Tibial nerve (tissue), 4 donors: Measurements from ENCODE around the gene BICRAL. TPM values are rescaled to one million over a fixed set of nuclear protein-coding genes. Genes with fewer than 3 reads are reported as not detected.

ENCODE experiments used
- DNase-seq, 2 donors: peaks; one replicate each; pipeline ENCODE4 v3.0.0-alpha.2; 2019; ENCODE audit warnings: low spot score in 2 of 2
- H3K27ac ChIP-seq, 4 donors: fragments of 200-600 bp; sonication (generic) in 3 of 4; one replicate each; pipeline ENCODE4 v1.5.1; 2017 to 2019; ENCODE audit warnings: mild to moderate bottlenecking in 1 of 4
- H3K27me3 ChIP-seq, 2 donors: fragments of 200-600 bp; sonication (generic) in 1 of 2; one replicate each; pipeline versions ENCODE4 v1.5.1 to v1.6.0; 2017 to 2019
- H3K36me3 ChIP-seq, 3 donors: fragments of 200-600 bp; sonication (generic); one replicate each; pipeline ENCODE4 v1.5.1; 2018 to 2019
- H3K4me1 ChIP-seq, 4 donors: fragments of 200-600 bp; sonication (generic) in 3 of 4; one replicate each; pipeline ENCODE4 v1.5.1; 2017 to 2019
- H3K4me3 ChIP-seq, 4 donors: fragments of 200-600 bp; sonication (generic) in 3 of 4; one replicate each; pipeline ENCODE4 v1.5.1; 2017 to 2019; ENCODE audit warnings: mild to moderate bottlenecking in 1 of 4, moderate library complexity in 1 of 4
- H3K9me3 ChIP-seq, 4 donors: fragments of 200-600 bp; sonication (generic) in 3 of 4; one replicate each; pipeline ENCODE4 v1.5.1; 2017 to 2019
- CTCF ChIP-seq, 5 experiments: fragments of 200-600 bp in 3 of 5; fragments of 450-650 bp in 2 of 5; sonication (generic) in 3 of 5; IDR thresholded peaks; one replicate each; pipeline ENCODE4 v1.5.1; 2016 to 2019; ENCODE audit warnings: antibody characterized with exemption in 5 of 5, mild to moderate bottlenecking in 3 of 5, moderate library complexity in 2 of 5
- EP300 ChIP-seq, 2 donors: sonication (generic); formaldehyde crosslinking; IDR thresholded peaks; one replicate each; pipeline ENCODE4 v1.6.1; 2017; ENCODE audit warnings: antibody characterized with exemption in 2 of 2, mild to moderate bottlenecking in 1 of 2
- POLR2A ChIP-seq, 2 donors: fragments of 450-650 bp; IDR thresholded peaks; one replicate each; pipeline ENCODE4 v1.6.1; 2017; ENCODE audit warnings: antibody characterized with exemption in 2 of 2, mild to moderate bottlenecking in 2 of 2, moderate library complexity in 2 of 2
- WGBS, 2 donors: methylation state at CpG; one replicate each; pipeline ENCODE4 v1.1.5; 2018; 5-methylcytosine and 5-hydroxymethylcytosine counted together
- total RNA-seq, 4 donors: library from RNA; depleted of rRNA; stranded (reverse); fragments of >200 nt; gene quantifications; one replicate each; pipeline ENCODE4 v1.1.0, GENCODE V29; 2016

Gene BICRAL
- total RNA-seq, 4 donors from 2014 or later = 17.1 to 25.1 (median 23.2) TPM

GRCh38 chr6:42761287-42762067, 20.4 kb upstream of the BICRAL start:
- Histone ChIP-seq H3K36me3 (peaks cover 0 to 29% (median 0%) of the 10 kb centered on the region in 3 donors), H3K27ac (no peak overlapping the region), H3K4me1 (peaks cover 0 to 11% (median 0%) of the 10 kb centered on the region in 4 donors), H3K4me3 (no peak overlapping the region), H3K9me3 (no peaks in the 10 kb centered on the region), H3K27me3 (no peaks in the 10 kb centered on the region)
- no peak for DNase-seq
- 62 to 66% methylated on average over 8 of the region's 8 CpGs for WGBS, 2 donors
- no peak for TF ChIP-seq CTCF (IDR thresholded peaks at IDR 0.05)
- TF ChIP-seq POLR2A (IDR thresholded peaks at IDR 0.05) = no peak
- TF ChIP-seq EP300 (IDR thresholded peaks at IDR 0.05) = no peak

GRCh38 chr6:42762426-42762859, 19.4 kb upstream of the BICRAL start:
- Histone ChIP-seq H3K27ac (no peak overlapping the region), H3K9me3 (no peaks in the 10 kb centered on the region), H3K4me3 (no peak overlapping the region), H3K36me3 (peaks cover 0 to 29% (median 0%) of the 10 kb centered on the region in 3 donors), H3K27me3 (no peaks in the 10 kb centered on the region), H3K4me1 (peaks cover 0 to 11% (median 0%) of the 10 kb centered on the region in 4 donors)
- no peak for DNase-seq
- no peak for TF ChIP-seq EP300 (IDR thresholded peaks at IDR 0.05)
- no peak for TF ChIP-seq POLR2A (IDR thresholded peaks at IDR 0.05)
- no peak for TF ChIP-seq CTCF (IDR thresholded peaks at IDR 0.05)
- WGBS, 2 donors = 91 to 92% methylated on average over 3 of the region's 3 CpGs

GRCh38 chr6:42762950-42763349, 18.9 kb upstream of the BICRAL start:
- Histone ChIP-seq H3K36me3 (peaks cover 0 to 24% (median 0%) of the 10 kb centered on the region in 3 donors), H3K27ac (no peak overlapping the region), H3K9me3 (no peaks in the 10 kb centered on the region), H3K4me3 (no peak overlapping the region), H3K4me1 (peaks cover 0 to 16% (median 0%) of the 10 kb centered on the region in 4 donors), H3K27me3 (no peaks in the 10 kb centered on the region)
- no peak for TF ChIP-seq CTCF (IDR thresholded peaks at IDR 0.05)
- no peak for TF ChIP-seq EP300 (IDR thresholded peaks at IDR 0.05)
- no peak for TF ChIP-seq POLR2A (IDR thresholded peaks at IDR 0.05)
- 81 to 86% methylated on average over 3 of the region's 3 CpGs for WGBS, 2 donors
- DNase-seq = no peak

- Histone ChIP-seq H3K36me3 (peaks cover 0 to 8% (median 0%) of the 10 kb centered on the region in 3 donors), H3K27ac (no peak overlapping the region), H3K9me3 (no peaks in the 10 kb centered on the region), H3K4me3 (no peak overlapping the region), H3K27me3 (no peaks in the 10 kb centered on the region), H3K4me1 (peaks cover 0 to 23% (median 0%) of the 10 kb centered on the region in 4 donors)
- DNase-seq = no peak
- 67 to 74% methylated on average over 9 of the region's 9 CpGs for WGBS, 2 donors
- TF ChIP-seq CTCF (IDR thresholded peaks at IDR 0.05) (no peak), EP300 (IDR thresholded peaks at IDR 0.05) (no peak), POLR2A (IDR thresholded peaks at IDR 0.05) (no peak)
Measured at GRCh38 chr6:42764911-42765648, 16.8 kb upstream of the BICRAL start.
